Ramos (cell line): ENCODE measurements around the gene AKAP8L.

Source experiments
- in situ Hi-C: fragments of 300-500 bp; cut with MboI; formaldehyde crosslinking; loops from one replicate; pipeline ENCODE4 v1.14.3; 2022; ENCODE audit warnings: low sequenced_read_pairs; ENCODE audit not compliant: unreplicated experiment

Gene AKAP8L

GRCh38 chr19:15418579-15419412 lies at the start of gene AKAP8L:
TSS of gene AKAP8L (minus strand) at chr19:15418988. CDS start at chr19:15418923, 65 bp downstream.
- in situ Hi-C loops: loop anchor here (5.0 kb wide), 1 partner anchor 139 kb away; no protein-coding TSS in a partner anchor

- in situ Hi-C loops: no loop called here
These were observed 49.0 kb upstream of the AKAP8L start for GRCh38 chr19:15467734-15468214.

- in situ Hi-C loops: no loop called here
These were observed 48.3 kb upstream of the AKAP8L start for GRCh38 chr19:15466851-15467733.

GRCh38 chr19:15464394-15465385 lies 45.9 kb upstream of the AKAP8L start, which contains the start of gene RASAL3:
TSS of gene RASAL3 (minus strand) at chr19:15464544. CDS start at chr19:15464358, 186 bp downstream.
- in situ Hi-C loops: no loop called here

GRCh38 chr19:15463861-15464371 lies 45.1 kb upstream of the AKAP8L start:
- in situ Hi-C loops: no loop called here

GRCh38 chr19:15461694-15462093 lies 42.9 kb upstream of the AKAP8L start:
- in situ Hi-C loops: no loop called here

GRCh38 chr19:15457701-15458484 lies 39.1 kb upstream of the AKAP8L start:
- in situ Hi-C loops: no loop called here

GRCh38 chr19:15456871-15457700 lies 38.3 kb upstream of the AKAP8L start:
- in situ Hi-C loops: no loop called here

GRCh38 chr19:15456441-15456840 lies 37.7 kb upstream of the AKAP8L start:
- in situ Hi-C loops: no loop called here

- in situ Hi-C loops: no loop called here
These were observed 37.2 kb upstream of the AKAP8L start for GRCh38 chr19:15455996-15456395.

GRCh38 chr19:15453906-15454860 lies 35.4 kb upstream of the AKAP8L start:
- in situ Hi-C loops: no loop called here

GRCh38 chr19:15453091-15453578 lies 34.3 kb upstream of the AKAP8L start:
- in situ Hi-C loops: no loop called here

- in situ Hi-C loops: no loop called here
These were observed 33.6 kb upstream of the AKAP8L start for GRCh38 chr19:15452111-15453047.

- in situ Hi-C loops: no loop called here
These were observed 31.7 kb upstream of the AKAP8L start for GRCh38 chr19:15450528-15450890.
